SU-DHL-6 (cell line): Measurements from ENCODE around the gene MARCHF3.

ENCODE experiments used
- EZH2phosphoT487 ChIP-seq: fragments of 200-600 bp; sonication (generic), shearing (Covaris generic); conservative IDR thresholded peaks from 2 replicates; pipeline ENCODE4 v1.6.1; 2018; ENCODE audit warnings: mild to moderate bottlenecking, antibody characterized with exemption, low read length, moderate library complexity, mixed read lengths
- TF ChIP-seq, protein P1 (sequence below): fragments of 200-600 bp; sonication (generic); IDR thresholded peaks from one replicate; pipeline ENCODE4 v1.5.1; 2017; ENCODE audit warnings: antibody characterized with exemption, mild to moderate bottlenecking, low read length, moderate library complexity; ENCODE audit not compliant: insufficient read depth, poor library complexity, severe bottlenecking

DNA sequence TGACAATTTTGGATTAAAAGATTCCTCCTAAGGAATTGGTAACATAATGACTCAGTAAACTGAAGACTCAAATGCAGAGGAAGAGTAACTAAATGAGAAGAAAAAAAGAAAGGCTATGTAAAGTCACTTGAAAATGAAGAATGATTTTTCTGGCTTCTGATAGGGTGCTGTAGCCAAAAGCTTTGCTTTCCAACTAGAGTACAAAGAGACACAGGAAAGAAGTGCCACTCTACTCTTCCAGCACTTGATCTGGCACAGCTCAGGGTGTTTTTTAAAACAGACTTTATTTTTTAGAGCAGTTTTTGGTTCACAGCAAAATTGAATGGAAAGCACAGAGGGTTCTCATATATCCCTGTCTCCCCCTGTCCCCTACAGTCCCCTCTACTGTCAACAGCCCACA, 130.9 kb downstream of the MARCHF3 start:
- TF ChIP-seq, protein P1, sequence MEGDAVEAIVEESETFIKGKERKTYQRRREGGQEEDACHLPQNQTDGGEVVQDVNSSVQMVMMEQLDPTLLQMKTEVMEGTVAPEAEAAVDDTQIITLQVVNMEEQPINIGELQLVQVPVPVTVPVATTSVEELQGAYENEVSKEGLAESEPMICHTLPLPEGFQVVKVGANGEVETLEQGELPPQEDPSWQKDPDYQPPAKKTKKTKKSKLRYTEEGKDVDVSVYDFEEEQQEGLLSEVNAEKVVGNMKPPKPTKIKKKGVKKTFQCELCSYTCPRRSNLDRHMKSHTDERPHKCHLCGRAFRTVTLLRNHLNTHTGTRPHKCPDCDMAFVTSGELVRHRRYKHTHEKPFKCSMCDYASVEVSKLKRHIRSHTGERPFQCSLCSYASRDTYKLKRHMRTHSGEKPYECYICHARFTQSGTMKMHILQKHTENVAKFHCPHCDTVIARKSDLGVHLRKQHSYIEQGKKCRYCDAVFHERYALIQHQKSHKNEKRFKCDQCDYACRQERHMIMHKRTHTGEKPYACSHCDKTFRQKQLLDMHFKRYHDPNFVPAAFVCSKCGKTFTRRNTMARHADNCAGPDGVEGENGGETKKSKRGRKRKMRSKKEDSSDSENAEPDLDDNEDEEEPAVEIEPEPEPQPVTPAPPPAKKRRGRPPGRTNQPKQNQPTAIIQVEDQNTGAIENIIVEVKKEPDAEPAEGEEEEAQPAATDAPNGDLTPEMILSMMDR: no peak
- no peak for TF ChIP-seq EZH2phosphoT487
